IMR-90 (cell line): ENCODE measurements around the gene PLXNA3. TPM values are rescaled to one million over a fixed set of nuclear protein-coding genes. Genes with fewer than 3 reads are reported as not detected.

ENCODE experiments used
- ATAC-seq: fragments of 200-7000 bp; cut with Tn5 transposase; 2 replicates; pipeline ENCODE4 v1.9.1; 2020; ENCODE audit warnings: low read depth, mild to moderate bottlenecking, moderate library complexity
- BruUV-seq: library from RNA; stranded (reverse); fragments of 400-500 nt; replicated peaks from 2 replicates; lab custom pipeline; 2021; lab: Mats Ljungman, UMichigan
- CTCF ChIA-PET: fragments of 300-600 bp; formaldehyde crosslinking; extraction: SDS; loops from one replicate; lab custom pipeline; 2021; ENCODE audit warnings: antibody characterized with exemption; lab: Yijun Ruan, JAX
- POLR2A ChIA-PET: fragments of 300-600 bp; sonication (Branson Sonifier 250); formaldehyde crosslinking; loops from one replicate; lab custom pipeline; 2022; ENCODE audit warnings: antibody characterized with exemption; ENCODE audit not compliant: unreplicated experiment; lab: Charles Lee
- DNase-seq: peaks from one replicate; pipeline ENCODE4 v3.0.0; 2013
- H2AFZ ChIP-seq: replicated peaks from 2 replicates; pipeline ENCODE3; 2013; ENCODE audit warnings: low read length, mild to moderate bottlenecking; ENCODE audit not compliant: poor library complexity
- H2AK5ac ChIP-seq: 2 replicates; pipeline ENCODE4 v1.6.1; 2013; ENCODE audit warnings: low read depth, low read length, inconsistent platforms
- H2AK9ac ChIP-seq: replicated peaks from 2 replicates; pipeline ENCODE3; 2013; ENCODE audit warnings: mild to moderate bottlenecking, low read depth, low read length, moderate library complexity; ENCODE audit not compliant: poor library complexity
- H2BK120ac ChIP-seq: 2 replicates; pipeline ENCODE4 v1.6.1; 2013; ENCODE audit warnings: low read depth, low read length, inconsistent platforms
- H2BK15ac ChIP-seq: 3 replicates; pipeline ENCODE4 v1.6.1; 2013; ENCODE audit warnings: low read depth, low read length, inconsistent platforms
- H2BK20ac ChIP-seq: 2 replicates; pipeline ENCODE4 v1.6.1; 2013; ENCODE audit warnings: low read depth, mild to moderate bottlenecking, inconsistent platforms, low read length, moderate library complexity
- H2BK5ac ChIP-seq: 2 replicates; pipeline ENCODE4 v1.6.1; 2013; ENCODE audit warnings: mild to moderate bottlenecking, low read depth, low read length, inconsistent platforms; ENCODE audit not compliant: poor library complexity, severe bottlenecking
- H3K14ac ChIP-seq: replicated peaks from 2 replicates; pipeline ENCODE4 v1.6.1; 2013; ENCODE audit warnings: low read depth, low read length, inconsistent platforms
- H3K18ac ChIP-seq: 2 replicates; pipeline ENCODE4 v1.6.1; 2013; ENCODE audit warnings: low read depth, low read length, control low read depth
- H3K23ac ChIP-seq: 2 replicates; pipeline ENCODE4 v1.6.1; 2013; ENCODE audit warnings: low read depth, low read length, inconsistent platforms
- H3K27ac ChIP-seq: 2 replicates; pipeline ENCODE4 v1.5.1; 2013; ENCODE audit warnings: mild to moderate bottlenecking, control low read depth, low read length; ENCODE audit not compliant: insufficient read depth
- H3K27me3 ChIP-seq: 2 replicates; pipeline ENCODE4 v1.6.1; 2013; ENCODE audit warnings: low read length; ENCODE audit not compliant: control insufficient read depth, insufficient read depth
- H3K36me3 ChIP-seq: 2 replicates; pipeline ENCODE4 v1.6.1; 2013; ENCODE audit warnings: low read length, mixed read lengths; ENCODE audit not compliant: control insufficient read depth, insufficient read depth
- H3K4ac ChIP-seq: 2 replicates; pipeline ENCODE4 v1.6.1; 2013; ENCODE audit warnings: low read depth, low read length, inconsistent platforms
- H3K4me1 ChIP-seq: 2 replicates; pipeline ENCODE4 v1.6.1; 2013; ENCODE audit warnings: low read length, mixed read lengths; ENCODE audit not compliant: control insufficient read depth, insufficient read depth
- H3K4me2 ChIP-seq: 2 replicates; pipeline ENCODE4 v1.6.1; 2013; ENCODE audit warnings: low read depth, mild to moderate bottlenecking, control low read depth, low read length, moderate library complexity
- H3K4me3 ChIP-seq: 2 replicates; pipeline ENCODE4 v1.5.1; 2013; ENCODE audit warnings: low read depth, mild to moderate bottlenecking, control low read depth, low read length, moderate library complexity; ENCODE audit not compliant: insufficient read depth
- H3K56ac ChIP-seq: 2 replicates; pipeline ENCODE4 v1.6.1; 2013; ENCODE audit warnings: low read length, inconsistent platforms; ENCODE audit not compliant: insufficient read depth; ENCODE audit errors: extremely low read depth
- H3K79me1 ChIP-seq, 2 experiments: 2 replicates each; pipeline ENCODE4 v1.6.1; 2013; ENCODE audit warnings: low read length in 2 of 2, inconsistent platforms in 1 of 2, low read depth in 1 of 2
- H3K9ac ChIP-seq: 2 replicates; pipeline ENCODE4 v1.6.1; 2013; ENCODE audit warnings: low read depth, low read length, control low read depth
- H3K9me1 ChIP-seq: 2 replicates; pipeline ENCODE4 v1.6.1; 2013; ENCODE audit warnings: low read length, inconsistent platforms; ENCODE audit not compliant: insufficient read depth
- H3K9me3 ChIP-seq: 2 replicates; pipeline ENCODE4 v1.6.1; 2013; ENCODE audit warnings: low read length; ENCODE audit not compliant: control insufficient read depth, insufficient read depth
- H4K20me1 ChIP-seq: 2 replicates; pipeline ENCODE4 v1.6.1; 2013; ENCODE audit warnings: low read length, inconsistent platforms; ENCODE audit not compliant: insufficient read depth
- H4K5ac ChIP-seq: 2 replicates; pipeline ENCODE4 v1.6.1; 2013; ENCODE audit warnings: mild to moderate bottlenecking, low read depth, low read length, control low read depth
- H4K8ac ChIP-seq, 2 experiments: 2 replicates each; pipeline ENCODE4 v1.6.1; 2013; ENCODE audit warnings: low read depth in 2 of 2, low read length in 2 of 2, control low read depth in 1 of 2, inconsistent platforms in 1 of 2
- H4K91ac ChIP-seq: 2 replicates; pipeline ENCODE4 v1.6.1; 2013; ENCODE audit warnings: low read depth, low read length, inconsistent platforms; ENCODE audit not compliant: insufficient read depth
- CHD1 ChIP-seq: IDR thresholded peaks from 2 replicates; pipeline ENCODE4 v1.6.1; 2012; ENCODE audit warnings: low read depth, low read length, improper control_type of control experiment
- CTCF ChIP-seq: conservative IDR thresholded peaks from 2 replicates; pipeline ENCODE4 v1.5.1; 2012; ENCODE audit warnings: mild to moderate bottlenecking, low read depth, low read length, improper control_type of control experiment
- FOS ChIP-seq: fragments of 150-350 bp; IDR thresholded peaks from 2 replicates; pipeline ENCODE4 v1.6.1; 2016; ENCODE audit warnings: low read depth, low read length
- MAZ ChIP-seq: IDR thresholded peaks from 2 replicates; pipeline ENCODE4 v1.6.1; 2012; ENCODE audit warnings: low read depth, mild to moderate bottlenecking, low read length, improper control_type of control experiment, moderate library complexity, borderline replicate concordance
- RAD21 ChIP-seq: IDR thresholded peaks from 2 replicates; pipeline ENCODE4 v1.6.1; 2012; ENCODE audit warnings: low read length, improper control_type of control experiment
- RCOR1 ChIP-seq: IDR thresholded peaks from 2 replicates; pipeline ENCODE4 v1.6.1; 2012; ENCODE audit warnings: mild to moderate bottlenecking, low read length, improper control_type of control experiment; ENCODE audit not compliant: insufficient replicate concordance
- USF2 ChIP-seq: fragments of 150-350 bp; IDR thresholded peaks from 2 replicates; pipeline ENCODE4 v1.6.1; 2017; ENCODE audit warnings: mild to moderate bottlenecking, antibody characterized with exemption, low read length, low read depth
- WGBS, 2 experiments: methylation state at CpG; one replicate each; pipeline versions ENCODE4 v1.1.5 to v1.1.7; 2013; ENCODE audit warnings: missing lambda C conversion rate in 2 of 2; ENCODE audit not compliant: insufficient read length in 1 of 2; ENCODE audit errors: extremely low coverage in 2 of 2; 5-methylcytosine and 5-hydroxymethylcytosine counted together
- dilution Hi-C: fragments of 300-500 bp; cut with HindIII; formaldehyde crosslinking; loops from one replicate; pipeline ENCODE4 v1.14.3; 2018; ENCODE audit warnings: low sequenced_read_pairs; ENCODE audit not compliant: unreplicated experiment
- in situ Hi-C: fragments of 300-500 bp; cut with MboI; formaldehyde crosslinking; loops from 3 replicates; pipeline ENCODE4 v1.14.3; 2019; ENCODE audit warnings: low sequenced_read_pairs, inconsistent platforms, mixed read lengths
- intact Hi-C: fragments of 100-400 bp; cut with micrococcal nuclease; formaldehyde crosslinking; loops from 2 replicates; pipeline ENCODE4 v1.10.0; 2022
- polyA plus RNA-seq, 3 experiments: library from polyadenylated mRNA; depleted of rRNA; stranded (reverse); fragments of >200 nt; gene quantifications; 2 replicates each; pipeline ENCODE4 v1.2.3, GENCODE V29; 2012; ENCODE audit warnings: low replicate concordance in 1 of 3
- total RNA-seq: library from RNA; depleted of rRNA; stranded (reverse); fragments of >200 nt; gene quantifications from 2 replicates; pipeline ENCODE4 v1.2.3, GENCODE V29; 2012

Gene PLXNA3
- total and polyA plus RNA-seq, 2 of the 4 experiments (the other 2 are of a cell fraction) = 4.3 to 111 TPM

GRCh38 chrX:154468217-154468616, 10.1 kb downstream of the PLXNA3 start:
- dilution Hi-C loops = no loop called here
- H3K79me1 ChIP-seq = peaks cover 0 to under 1% of the 10 kb centered on the region in 2 experiments; a peak in 1 of 4 replicates
- no peak overlapping the region for H3K18ac ChIP-seq
- no peak overlapping the region for H2BK5ac ChIP-seq
- BruUV-seq = no TSS peak
- 93% methylated on average over 20 of the region's 23 CpGs; no CpG with 5 or more reads in 1 of the 2 experiments for WGBS, 2 experiments
- intact Hi-C loops = no loop called here
- TF ChIP-seq FOS = no peak
- no peak for TF ChIP-seq RCOR1
- TF ChIP-seq CHD1 = no peak
- no peak for TF ChIP-seq RAD21
- no peak for TF ChIP-seq USF2
- no peak for TF ChIP-seq MAZ
- TF ChIP-seq CTCF = no peak
- no peak overlapping the region for H3K27ac ChIP-seq
- POLR2A ChIA-PET = no interaction called here
- H2BK20ac ChIP-seq = no peak overlapping the region
- no peak overlapping the region for H2AK5ac ChIP-seq
- H3K9me1 ChIP-seq = no peaks in the 10 kb centered on the region
- no peak overlapping the region for H3K56ac ChIP-seq
- in situ Hi-C loops = no loop called here
- ATAC-seq = no peak
- H4K8ac ChIP-seq = no peak overlapping the region
- H4K20me1 ChIP-seq = peaks cover under 1% of the 10 kb centered on the region; the same call in 1 of the 2 replicates
- no peak overlapping the region for H3K4ac ChIP-seq
- H3K4me2 ChIP-seq = no peak overlapping the region
- H3K9ac ChIP-seq = no peak overlapping the region
- H3K9me3 ChIP-seq = peaks cover 2% of the 10 kb centered on the region; the same call in 1 of the 2 replicates
- CTCF ChIA-PET = no interaction called here
- H2AK9ac ChIP-seq = no peak overlapping the region
- H3K4me3 ChIP-seq = no peak overlapping the region
- no peaks in the 10 kb centered on the region for H3K27me3 ChIP-seq
- H2AFZ ChIP-seq = no peak overlapping the region
- no peak overlapping the region for H4K5ac ChIP-seq
- H4K91ac ChIP-seq = no peak overlapping the region
- DNase-seq = no peak
- H2BK120ac ChIP-seq = no peak overlapping the region
- peaks cover 77% of the 10 kb centered on the region for H3K36me3 ChIP-seq
- no peak overlapping the region for H2BK15ac ChIP-seq
- no peaks in the 10 kb centered on the region for H3K4me1 ChIP-seq
- no peak overlapping the region for H3K14ac ChIP-seq
- H3K23ac ChIP-seq = no peak overlapping the region
